NCI-H345 treated with DMSO at 0.1 percent for 48 hours (cell line): ENCODE results near the gene NFYC.
"Not testable (repeated sequence)": the region's sequence is repeated elsewhere in the genome, so short reads cannot be mapped to it uniquely, and the experiment has no call there.

Experiments
- DNase-seq: peaks from one replicate; lab custom pipeline; 2025; ENCODE audit not compliant: unreplicated experiment; lab: John Stamatoyannopoulos, UW

Gene NFYC

GRCh38 chr1:40664791-40665190, 26.7 kb upstream of the NFYC start:
- no peak for DNase-seq

- DNase-seq: peak; percentile 49
Measured at GRCh38 chr1:40665335-40666171, 26.0 kb upstream of the NFYC start, which contains the start of gene RIMS3. Gene RIMS3, minus strand, starts transcription at chr1:40665682. Its CDS starts 23,757 bp downstream, at chr1:40641925.

- peak; percentile 59 for DNase-seq
Measured at GRCh38 chr1:40668769-40669525, 22.6 kb upstream of the NFYC start.

GRCh38 chr1:40673452-40673851, 18.1 kb upstream of the NFYC start:
- DNase-seq: no peak

GRCh38 chr1:40676501-40676900, 15.0 kb upstream of the NFYC start:
- no peak for DNase-seq

GRCh38 chr1:40679165-40679953, 12.1 kb upstream of the NFYC start:
- DNase-seq: no peak

GRCh38 chr1:40684669-40685068, 6.8 kb upstream of the NFYC start:
- no peak for DNase-seq

- DNase-seq: no peak
Measured at GRCh38 chr1:40687059-40687458, 4.4 kb upstream of the NFYC start.

- DNase-seq: no peak
Measured at GRCh38 chr1:40687661-40688060, 3.8 kb upstream of the NFYC start.

- no peak for DNase-seq
Measured at GRCh38 chr1:40689737-40690136, 1.8 kb upstream of the NFYC start.

GRCh38 chr1:40690771-40691537, 550 bp upstream of the NFYC start:
- DNase-seq: no peak

- no peak for DNase-seq
Measured at GRCh38 chr1:40692429-40692895, 958 bp downstream of the NFYC start.

GRCh38 chr1:40693425-40693824, 1.9 kb downstream of the NFYC start:
- DNase-seq: no peak

- DNase-seq: no peak
Measured at GRCh38 chr1:40694353-40694874, 2.9 kb downstream of the NFYC start.

GRCh38 chr1:40696294-40696693, 4.8 kb downstream of the NFYC start:
- no peak for DNase-seq

- no peak for DNase-seq
Measured at GRCh38 chr1:40697436-40697835, 5.9 kb downstream of the NFYC start.

GRCh38 chr1:40699787-40700186, 8.3 kb downstream of the NFYC start:
- no peak for DNase-seq

GRCh38 chr1:40701684-40702083, 10.2 kb downstream of the NFYC start:
- DNase-seq: no peak

GRCh38 chr1:40702810-40703209, 11.3 kb downstream of the NFYC start:
- not testable (repeated sequence) for DNase-seq

GRCh38 chr1:40703316-40703715, 11.8 kb downstream of the NFYC start:
- DNase-seq: no peak
